DND-41 (cell line): ENCODE results near the gene MRE11.

Source experiments
- ATAC-seq: fragments of 200-7000 bp; cut with Tn5 transposase; 3 replicates; pipeline ENCODE4 v1.9.1; 2021; ENCODE audit warnings: low read depth; ENCODE audit not compliant: insufficient read depth
- DNase-seq: peaks from one replicate; pipeline ENCODE4 v3.0.0-alpha.2; 2020
- H2AFZ ChIP-seq: 2 replicates; pipeline ENCODE4 v1.6.0; 2012; ENCODE audit warnings: low read depth, low read length
- H3K27ac ChIP-seq: 2 replicates; pipeline ENCODE4 v1.5.1; 2012; ENCODE audit warnings: low read length, inconsistent platforms
- H3K27me3 ChIP-seq: fragments of 200-600 bp; sonication (generic); 2 replicates; pipeline ENCODE4 v1.6.0; 2012; ENCODE audit warnings: low read length, mild to moderate bottlenecking, inconsistent platforms; ENCODE audit not compliant: insufficient read depth, poor library complexity
- H3K36me3 ChIP-seq: 2 replicates; pipeline ENCODE4 v1.5.1; 2012; ENCODE audit warnings: low read length, inconsistent platforms; ENCODE audit not compliant: insufficient read depth
- H3K4me1 ChIP-seq: 2 replicates; pipeline ENCODE4 v1.5.1; 2012; ENCODE audit warnings: mild to moderate bottlenecking, low read length; ENCODE audit not compliant: insufficient read depth
- H3K4me2 ChIP-seq: 2 replicates; pipeline ENCODE4 v1.6.0; 2012; ENCODE audit warnings: mild to moderate bottlenecking, moderate library complexity, low read length, inconsistent platforms; ENCODE audit not compliant: insufficient read depth
- H3K4me3 ChIP-seq, 2 experiments: fragments of 200-600 bp in 1 of 2; shearing (Covaris generic) in 1 of 2; 2 replicates each; pipeline ENCODE4 v1.5.1; 2012 to 2016; ENCODE audit warnings: inconsistent platforms in 2 of 2, low read length in 2 of 2, mild to moderate bottlenecking in 2 of 2, low read depth in 1 of 2, moderate library complexity in 1 of 2
- H3K79me2 ChIP-seq: 2 replicates; pipeline ENCODE4 v1.6.0; 2012; ENCODE audit warnings: low read length, inconsistent platforms; ENCODE audit not compliant: insufficient read depth
- H3K9ac ChIP-seq: 2 replicates; pipeline ENCODE4 v1.6.0; 2012; ENCODE audit warnings: low read depth, mild to moderate bottlenecking, inconsistent platforms, low read length, moderate library complexity
- H3K9me3 ChIP-seq: 2 replicates; pipeline ENCODE4 v1.5.1; 2012; ENCODE audit warnings: low read length, moderate library complexity, mild to moderate bottlenecking, inconsistent platforms; ENCODE audit not compliant: insufficient read depth, severe bottlenecking
- H4K20me1 ChIP-seq: 2 replicates; pipeline ENCODE4 v1.6.0; 2012; ENCODE audit warnings: low read length; ENCODE audit not compliant: insufficient read depth
- CTCF ChIP-seq: IDR thresholded peaks from 2 replicates; pipeline ENCODE4 v1.5.1; 2012; ENCODE audit warnings: borderline replicate concordance, low read length, moderate library complexity, mild to moderate bottlenecking; ENCODE audit not compliant: poor library complexity, severe bottlenecking; ENCODE audit errors: extremely low read depth
- EZH2 ChIP-seq: IDR thresholded peaks from 3 replicates; pipeline ENCODE4 v1.6.1; 2012; ENCODE audit warnings: borderline replicate concordance, low read depth, mild to moderate bottlenecking, moderate library complexity, low read length, inconsistent platforms; ENCODE audit not compliant: severe bottlenecking

MRE11 gene

DNA sequence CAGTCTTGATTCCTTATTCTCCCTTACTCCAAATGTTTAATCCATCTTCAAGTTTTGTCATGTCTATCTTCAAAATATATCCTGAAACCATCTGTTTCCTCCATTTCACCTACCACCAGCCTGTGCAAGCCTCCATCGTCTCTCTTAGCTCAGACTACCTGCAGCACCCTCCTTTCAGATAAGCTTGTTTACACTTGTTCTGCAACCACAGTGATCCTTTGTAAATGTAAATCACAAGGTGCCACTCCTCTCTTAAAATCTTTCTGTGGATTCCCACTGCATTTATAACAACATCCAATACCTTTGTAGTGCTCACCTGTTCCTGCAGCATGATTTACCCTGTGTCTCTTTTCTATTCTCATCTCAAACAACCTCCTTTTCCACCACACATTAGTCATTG, 60.6 kb downstream of the MRE11 start:
- Histone ChIP-seq H3K27me3 (no peaks in the 10 kb centered on the region), H3K9me3 (peaks cover 4% of the 10 kb centered on the region), H4K20me1 (no peaks in the 10 kb centered on the region), H3K4me1 (no peaks in the 10 kb centered on the region), H3K36me3 (peaks cover 82% of the 10 kb centered on the region), H3K4me2 (no peak overlapping the region), H2AFZ (no peak overlapping the region), H3K27ac (no peak overlapping the region), H3K79me2 (no peaks in the 10 kb centered on the region), H3K4me3 (no peak overlapping the region), H3K9ac (no peak overlapping the region)
- no peak for TF ChIP-seq EZH2
- no peak for TF ChIP-seq CTCF
- DNase-seq (no peak), ATAC-seq (no peak)

GRCh38 chr11:94424662-94425061, 69.0 kb downstream of the MRE11 start:
- Histone ChIP-seq H3K79me2 (peaks cover 3% of the 10 kb centered on the region; the same call in 1 of the 2 replicates), H3K4me3 (no peak overlapping the region), H3K9ac (no peak overlapping the region), H3K4me2 (no peak overlapping the region), H3K27ac (no peak overlapping the region), H4K20me1 (no peaks in the 10 kb centered on the region), H3K9me3 (peaks cover 4% of the 10 kb centered on the region), H3K27me3 (no peaks in the 10 kb centered on the region), H3K4me1 (no peaks in the 10 kb centered on the region), H3K36me3 (peaks cover 69% of the 10 kb centered on the region), H2AFZ (no peak overlapping the region)
- ATAC-seq (no peak), DNase-seq (no peak)
- TF ChIP-seq CTCF (no peak), EZH2 (no peak)

DNA sequence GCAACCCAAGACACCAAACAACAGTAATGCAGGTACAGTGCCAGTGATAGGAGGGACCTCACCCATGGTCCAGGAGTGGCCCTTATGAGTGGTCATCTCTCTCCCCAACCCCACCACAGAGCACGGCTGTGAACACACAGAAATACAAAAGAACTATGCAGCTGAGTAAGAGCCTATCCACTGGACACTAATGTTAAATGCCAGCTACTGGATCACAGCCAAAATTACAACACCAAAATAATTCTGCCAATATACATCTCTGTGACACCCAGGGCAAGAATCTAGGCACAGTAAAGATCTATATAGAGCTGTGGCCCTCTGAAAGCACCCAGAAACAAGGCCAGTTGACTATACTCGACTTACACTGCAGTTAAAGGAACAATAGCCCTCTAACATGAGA, 69.6 kb downstream of the MRE11 start:
- H3K4me2 ChIP-seq = no peak overlapping the region
- no peak for TF ChIP-seq CTCF
- TF ChIP-seq EZH2 = no peak
- peaks cover 3% of the 10 kb centered on the region; the same call in 1 of the 2 replicates for H3K79me2 ChIP-seq
- no peak overlapping the region for H3K9ac ChIP-seq
- no peaks in the 10 kb centered on the region for H3K27me3 ChIP-seq
- H3K9me3 ChIP-seq = peaks cover 2% of the 10 kb centered on the region
- H2AFZ ChIP-seq = no peak overlapping the region
- ATAC-seq (no peak), DNase-seq (no peak)
- no peak overlapping the region for H3K27ac ChIP-seq
- no peaks in the 10 kb centered on the region for H3K4me1 ChIP-seq
- no peak overlapping the region for H3K4me3 ChIP-seq
- no peaks in the 10 kb centered on the region for H4K20me1 ChIP-seq
- H3K36me3 ChIP-seq = peaks cover 67% of the 10 kb centered on the region

GRCh38 chr11:94423507-94423906, 70.1 kb downstream of the MRE11 start:
- Histone ChIP-seq H3K36me3 (peaks cover 67% of the 10 kb centered on the region), H3K27me3 (no peaks in the 10 kb centered on the region), H3K4me1 (no peaks in the 10 kb centered on the region), H3K79me2 (peaks cover 3% of the 10 kb centered on the region; the same call in 1 of the 2 replicates), H3K4me3 (no peak overlapping the region), H2AFZ (no peak overlapping the region), H3K27ac (no peak overlapping the region), H3K9me3 (no peaks in the 10 kb centered on the region), H3K9ac (no peak overlapping the region), H4K20me1 (no peaks in the 10 kb centered on the region), H3K4me2 (no peak overlapping the region)
- no peak for TF ChIP-seq CTCF
- no peak for TF ChIP-seq EZH2
- no peak for DNase-seq
- ATAC-seq = no peak
